ENCODE data around the gene CAPN9.
"Not testable (repeated sequence)": the region's sequence is repeated elsewhere in the genome, so short reads cannot be mapped to it uniquely, and the experiment has no call there.

CAPN9 gene

GRCh38 chr1:230759369-230760065, 12.3 kb downstream of the CAPN9 start:
- no peak overlapping the region for H3K4me3 ChIP-seq (ENCODE audit: control insufficient read depth, low read depth, low read length)
- no peak for DNase-seq (ENCODE audit: low read depth)
- TF ChIP-seq CTCF (conservative IDR thresholded peaks at IDR 0.05; ENCODE audit: control insufficient read depth, insufficient read depth, low read depth, low read length), result no peak

- no peak for TF ChIP-seq CTCF (conservative IDR thresholded peaks at IDR 0.05; ENCODE audit: control insufficient read depth, insufficient read depth, low read depth, low read length)
- no peak for DNase-seq (ENCODE audit: low read depth)
- H3K4me3 ChIP-seq (ENCODE audit: control insufficient read depth, low read depth, low read length), result no peak overlapping the region
These were observed 13.2 kb downstream of the CAPN9 start for GRCh38 chr1:230760360-230760827.

- TF ChIP-seq CTCF (conservative IDR thresholded peaks at IDR 0.05; ENCODE audit: control insufficient read depth, insufficient read depth, low read depth, low read length), result no peak
- H3K4me3 ChIP-seq (ENCODE audit: control insufficient read depth, low read depth, low read length), result no peak overlapping the region
- no peak for DNase-seq (ENCODE audit: low read depth)
These were observed 14.4 kb downstream of the CAPN9 start for GRCh38 chr1:230761443-230762167.

- TF ChIP-seq CTCF (conservative IDR thresholded peaks at IDR 0.05; ENCODE audit: control insufficient read depth, insufficient read depth, low read depth, low read length), result no peak
- DNase-seq (ENCODE audit: low read depth), result no peak
These were observed 16.9 kb downstream of the CAPN9 start for GRCh38 chr1:230763927-230764591.

GRCh38 chr1:230766318-230766717, 19.1 kb downstream of the CAPN9 start:
- no peak for TF ChIP-seq CTCF (conservative IDR thresholded peaks at IDR 0.05; ENCODE audit: control insufficient read depth, insufficient read depth, low read depth, low read length)
- DNase-seq (ENCODE audit: low read depth), result no peak
- no peak overlapping the region for H3K4me3 ChIP-seq (ENCODE audit: control insufficient read depth, low read depth, low read length)

More at GRCh38 chr1:230763927-230764591, 16.9 kb downstream of the CAPN9 start:
- H3K4me3 ChIP-seq (ENCODE audit: control insufficient read depth, low read depth, low read length), result no peak overlapping the region

GRCh38 chr1:230767859-230768612, 20.8 kb downstream of the CAPN9 start:
- not testable (repeated sequence) for DNase-seq (ENCODE audit: low read depth); H3K4me3 ChIP-seq (ENCODE audit: control insufficient read depth, low read depth, low read length)
